H1 (cell line): ENCODE measurements around the gene CUEDC2.

Experiments used
- CREB1 ChIP-seq: IDR thresholded peaks from 2 replicates; pipeline ENCODE4 v1.6.1; 2012; ENCODE audit warnings: inconsistent platforms
- EGR1 ChIP-seq: IDR thresholded peaks from 2 replicates; pipeline ENCODE4 v1.6.1; 2011; ENCODE audit warnings: low read depth, low read length, borderline replicate concordance
- KDM5A ChIP-seq: fragments of 200-600 bp; IDR thresholded peaks from 2 replicates; pipeline ENCODE4 v1.7.1; 2012; ENCODE audit warnings: mild to moderate bottlenecking, low read length, inconsistent platforms, mixed read lengths
- SIN3A ChIP-seq, 2 experiments: IDR thresholded peaks in 1 of 2; conservative IDR thresholded peaks in 1 of 2; 2 replicates each; pipeline ENCODE4 v1.6.1; 2011 to 2012; ENCODE audit warnings: low read length in 2 of 2, improper control_type of control experiment in 1 of 2, low read depth in 1 of 2, mild to moderate bottlenecking in 1 of 2
- TCF12 ChIP-seq: IDR thresholded peaks from 2 replicates; pipeline ENCODE4 v1.6.1; 2011; ENCODE audit warnings: low read depth, mild to moderate bottlenecking, low read length

DNA sequence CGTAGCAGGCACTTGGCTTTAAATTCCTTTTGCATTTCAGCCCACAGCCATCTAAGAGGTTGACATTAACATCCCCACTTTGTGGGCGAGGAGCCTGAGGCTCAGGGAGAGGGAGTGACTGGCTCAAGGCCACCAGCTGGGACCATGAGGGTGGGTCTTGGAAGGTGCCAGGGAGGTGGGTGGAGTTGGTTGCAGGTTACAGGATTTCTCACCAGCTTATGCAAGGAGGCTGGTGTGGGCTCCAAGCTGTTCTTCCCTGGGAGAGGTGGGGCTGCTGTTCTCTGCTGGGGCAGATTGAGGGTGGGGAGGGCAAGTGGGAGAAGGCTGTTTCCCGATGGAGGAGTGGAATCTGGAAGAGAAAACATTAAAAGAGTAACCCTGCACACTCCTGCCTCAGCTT is 33.1 kb upstream of the CUEDC2 start:
- TF ChIP-seq TCF12 (no peak), SIN3A (conservative IDR thresholded peaks at IDR 0.05 in 1 of 2, IDR thresholded peaks at IDR 0.05 in 1 of 2; ENCODE audit: low read depth in 1 of 2, low read length in 2 of 2) (no peak), CREB1 (no peak), KDM5A (no peak), EGR1 (no peak)
